Left ventricle myocardium superior (tissue), 1 donor: ENCODE data around the gene NRIP3. TPM values are rescaled to one million over a fixed set of nuclear protein-coding genes. Genes with fewer than 3 reads are reported as not detected.
"Not testable (repeated sequence)": the region's sequence is repeated elsewhere in the genome, so short reads cannot be mapped to it uniquely, and the experiment has no call there.

ENCODE experiments used
- ATAC-seq: fragments of 200-7000 bp; cut with Tn5 transposase; one replicate; pipeline ENCODE4 v1.9.1; 2020; ENCODE audit warnings: mild to moderate bottlenecking, moderate library complexity
- DNase-seq: peaks from one replicate; pipeline ENCODE4 v3.0.0-alpha.2; 2020
- intact Hi-C: fragments of 100-400 bp; cut with micrococcal nuclease; formaldehyde crosslinking; loops from one replicate; pipeline ENCODE4 v1.11.0; 2022
- total RNA-seq: library from RNA; stranded (reverse); fragmentation: NEBNext Ultra II Directional; extraction: Animal tissue kit (Norgen Biotek cat#: 25700); gene quantifications from one replicate; pipeline ENCODE4 v1.2.1, GENCODE V29; 2021
- donor health status: DM: no; HTN: yes; CAD: no; lungs with severe emphysema.

The NRIP3 gene
- total RNA-seq, 1 donor from 2014 or later = 1.2 TPM

- ATAC-seq (no peak), DNase-seq (no peak)
- intact Hi-C loops = no loop called here
These were observed 18.3 kb downstream of the NRIP3 start for GRCh38 chr11:8985462-8985861.

- no peak for DNase-seq
- intact Hi-C loops = no loop called here
- no peak for ATAC-seq
These were observed 20.2 kb downstream of the NRIP3 start for GRCh38 chr11:8983552-8983951.

GRCh38 chr11:8980485-8980884 is 23.3 kb downstream of the NRIP3 start:
- ATAC-seq (no peak), DNase-seq (no peak)
- intact Hi-C loops = no loop called here

GRCh38 chr11:8979365-8979764 is 24.4 kb downstream of the NRIP3 start:
- ATAC-seq, intact Hi-C loops, DNase-seq: not testable (repeated sequence)

- ATAC-seq (no peak), DNase-seq (no peak)
- intact Hi-C loops = no loop called here
These were observed 30.7 kb downstream of the NRIP3 start for GRCh38 chr11:8973121-8973520.

GRCh38 chr11:8971924-8972316 is 31.9 kb downstream of the NRIP3 start:
- DNase-seq (no peak), ATAC-seq (no peak)
- intact Hi-C loops = no loop called here

GRCh38 chr11:8971196-8971923 is 32.4 kb downstream of the NRIP3 start:
- intact Hi-C loops = no loop called here
- DNase-seq (no peak), ATAC-seq (no peak)

- ATAC-seq = no peak
- DNase-seq = no peak
- intact Hi-C loops = no loop called here
These were observed 36.6 kb downstream of the NRIP3 start for GRCh38 chr11:8967184-8967583.

GRCh38 chr11:8964324-8965320 is 39.2 kb downstream of the NRIP3 start, which contains the start of gene TMEM9B:
Gene TMEM9B (minus strand): TSS chr11:8964442. CDS start chr11:8964313, 129 bp downstream.
- ATAC-seq = peak; percentile 97
- intact Hi-C loops = no loop called here
- DNase-seq = peak; percentile 94

GRCh38 chr11:8963569-8964323 is 40.1 kb downstream of the NRIP3 start:
- ATAC-seq (peak; percentile 77), DNase-seq (peak; percentile 84)
- intact Hi-C loops = no loop called here

- DNase-seq (no peak), ATAC-seq (no peak)
- intact Hi-C loops = no loop called here
These were observed 41.0 kb downstream of the NRIP3 start for GRCh38 chr11:8962841-8963240.

- intact Hi-C loops = no loop called here
- DNase-seq (no peak), ATAC-seq (no peak)
These were observed 42.4 kb downstream of the NRIP3 start for GRCh38 chr11:8961401-8961800.

GRCh38 chr11:8959546-8960166 is 44.1 kb downstream of the NRIP3 start:
- intact Hi-C loops = no loop called here
- DNase-seq = no peak
- peak; percentile 11 for ATAC-seq

- ATAC-seq (no peak), DNase-seq (no peak)
- intact Hi-C loops = no loop called here
These were observed 46.9 kb downstream of the NRIP3 start for GRCh38 chr11:8956860-8957259.

GRCh38 chr11:8948886-8949285 is 54.9 kb downstream of the NRIP3 start:
- intact Hi-C loops = no loop called here
- no peak for ATAC-seq
- no peak for DNase-seq

GRCh38 chr11:8947230-8947943 is 56.4 kb downstream of the NRIP3 start:
- intact Hi-C loops = no loop called here
- DNase-seq = no peak
- ATAC-seq = no peak

GRCh38 chr11:8942518-8943066 is 61.2 kb downstream of the NRIP3 start, which contains the start of gene ASCL3:
Gene ASCL3 (minus strand): TSS chr11:8943016. CDS start chr11:8938161, 4,855 bp downstream.
- intact Hi-C loops = no loop called here
- DNase-seq (no peak), ATAC-seq (no peak)
